ENCODE data around the gene RNF135.
"Not testable (repeated sequence)": the region's sequence is repeated elsewhere in the genome, so short reads cannot be mapped to it uniquely, and the experiment has no call there.

Gene RNF135

DNA sequence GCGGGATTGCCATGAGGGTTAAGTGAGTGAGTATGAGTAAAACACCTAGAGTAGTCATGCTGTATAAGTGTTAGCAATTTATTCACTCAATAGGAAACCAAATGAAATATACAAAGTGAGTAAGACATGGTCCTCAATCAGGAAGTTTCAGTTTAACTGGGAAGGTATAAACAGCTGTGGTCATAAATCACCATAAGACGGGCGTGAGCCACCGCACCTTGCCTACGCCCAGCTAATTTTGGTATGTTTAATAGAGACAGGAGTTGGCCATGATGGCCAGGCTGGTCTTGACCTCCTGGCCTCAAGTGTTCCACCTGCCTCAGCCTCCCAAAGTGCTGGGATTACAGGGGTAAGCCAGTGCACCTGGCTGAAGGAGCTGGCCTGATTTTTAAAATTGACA is 27.0 kb downstream of the RNF135 start:
- no peak for DNase-seq (ENCODE audit: low read depth in 2 of 2)

DNA sequence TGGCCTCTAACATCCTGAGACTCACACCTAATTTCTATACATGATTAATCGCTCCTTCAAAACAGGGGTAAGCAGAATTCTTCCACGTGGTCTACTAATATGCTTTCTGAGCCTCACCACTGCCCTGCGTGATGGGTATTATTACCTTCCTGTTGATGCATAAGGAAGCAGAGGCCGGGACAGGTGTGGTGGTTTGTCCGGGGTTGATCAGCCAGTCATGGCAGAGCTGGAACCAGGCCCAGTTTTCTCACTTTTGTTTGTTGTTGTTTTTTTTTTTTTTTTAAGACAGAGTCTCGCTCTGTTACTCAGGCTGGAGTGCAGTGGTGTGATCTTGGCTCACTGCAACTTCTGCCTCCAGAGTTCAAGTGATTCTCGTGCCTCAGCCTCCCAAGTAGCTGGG is 31.2 kb downstream of the RNF135 start:
- DNase-seq (ENCODE audit: low read depth in 2 of 2), result no peak

- DNase-seq (ENCODE audit: low read depth in 2 of 2), result no peak
These were observed 32.5 kb downstream of the RNF135 start for GRCh38 chr17:31003225-31003866.

DNA sequence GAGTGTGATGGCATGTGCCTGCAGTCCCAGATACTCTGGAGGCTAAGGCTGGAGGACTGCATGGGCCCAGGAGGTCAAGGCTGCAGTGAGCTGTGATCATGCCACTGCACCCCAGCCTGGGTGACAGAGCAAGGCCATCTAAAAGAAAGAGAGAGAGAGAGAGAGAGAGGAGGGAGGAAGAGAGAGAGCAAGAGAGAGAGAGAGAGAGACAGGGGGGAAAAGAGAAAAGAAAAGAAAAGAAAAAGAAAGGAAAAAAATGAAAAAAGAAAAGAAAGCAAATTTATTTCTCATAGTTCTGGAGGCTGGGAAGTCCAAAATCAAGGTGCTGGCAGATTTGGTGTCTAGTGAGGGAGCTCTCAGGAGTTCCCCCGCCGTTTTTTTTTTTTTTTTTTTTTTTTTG is 33.3 kb downstream of the RNF135 start:
- DNase-seq (ENCODE audit: low read depth in 2 of 2), result no peak

DNA sequence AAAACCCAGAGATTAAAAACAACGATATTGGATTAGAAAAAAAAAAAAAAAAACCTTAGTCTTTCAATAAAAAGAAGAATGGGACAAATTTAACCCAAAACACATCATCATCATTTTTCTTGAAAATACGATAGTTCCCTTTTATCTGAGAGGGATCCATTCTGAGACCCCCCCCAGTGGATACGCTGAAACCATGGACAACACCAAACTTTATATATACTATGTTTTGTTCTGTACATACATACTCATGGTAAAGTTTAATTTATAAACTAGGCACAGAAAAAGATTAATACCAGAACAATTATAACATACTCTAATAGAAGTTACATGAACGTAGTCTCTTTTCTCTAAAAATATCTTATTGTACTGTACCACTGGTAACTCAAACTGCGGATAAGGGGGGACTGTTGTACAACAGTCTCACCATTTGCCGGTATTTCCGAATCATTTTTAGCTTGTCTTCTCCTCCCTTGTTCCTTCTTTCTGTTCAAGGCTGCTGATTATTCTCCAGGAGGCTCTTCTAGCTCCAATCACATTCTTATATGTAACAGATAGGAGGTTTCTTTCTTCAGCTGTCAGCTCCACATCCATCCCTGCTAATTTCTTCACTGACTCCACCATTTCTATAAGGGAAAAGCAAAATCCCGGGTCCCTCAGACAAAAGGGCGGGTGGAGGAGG is 37.0 kb downstream of the RNF135 start:
- DNase-seq (ENCODE audit: low read depth in 2 of 2), result no peak

DNA sequence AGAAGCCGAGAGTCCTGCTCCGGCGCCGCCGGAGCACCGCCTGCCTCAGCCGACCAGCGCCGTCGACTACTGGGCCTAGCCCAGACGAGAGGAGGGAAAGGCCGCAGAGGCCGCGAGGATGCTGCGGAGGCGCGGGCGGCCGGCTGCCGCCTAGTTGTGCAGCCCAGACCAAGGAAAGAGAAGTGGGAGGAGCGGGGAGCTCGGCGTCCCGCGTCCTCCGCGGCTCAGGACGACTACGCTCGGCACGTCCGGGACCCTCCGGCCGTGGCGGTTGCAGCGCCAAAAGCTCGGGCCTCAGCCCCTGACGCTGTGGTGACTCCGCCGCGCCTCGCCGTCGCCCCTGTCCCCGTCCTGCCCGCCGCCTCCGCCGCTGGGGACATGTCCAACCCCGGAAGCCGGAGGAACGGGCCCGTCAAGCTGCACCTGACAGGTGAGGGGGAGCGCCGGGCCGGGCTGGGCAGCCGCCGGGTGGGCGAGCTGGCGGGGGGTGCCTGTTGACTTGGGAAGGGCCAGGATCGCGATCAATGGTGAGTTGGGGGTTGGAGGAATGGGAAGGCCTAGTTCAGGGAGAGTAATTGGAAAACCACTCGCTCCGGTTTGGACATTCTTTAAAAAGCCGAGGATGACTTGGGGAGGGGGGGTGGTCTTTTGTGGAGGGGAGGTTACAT is 37.7 kb downstream of the RNF135 start:
- peak in 1 of 2 donors; percentile 21 for DNase-seq (ENCODE audit: low read depth in 2 of 2)

DNA sequence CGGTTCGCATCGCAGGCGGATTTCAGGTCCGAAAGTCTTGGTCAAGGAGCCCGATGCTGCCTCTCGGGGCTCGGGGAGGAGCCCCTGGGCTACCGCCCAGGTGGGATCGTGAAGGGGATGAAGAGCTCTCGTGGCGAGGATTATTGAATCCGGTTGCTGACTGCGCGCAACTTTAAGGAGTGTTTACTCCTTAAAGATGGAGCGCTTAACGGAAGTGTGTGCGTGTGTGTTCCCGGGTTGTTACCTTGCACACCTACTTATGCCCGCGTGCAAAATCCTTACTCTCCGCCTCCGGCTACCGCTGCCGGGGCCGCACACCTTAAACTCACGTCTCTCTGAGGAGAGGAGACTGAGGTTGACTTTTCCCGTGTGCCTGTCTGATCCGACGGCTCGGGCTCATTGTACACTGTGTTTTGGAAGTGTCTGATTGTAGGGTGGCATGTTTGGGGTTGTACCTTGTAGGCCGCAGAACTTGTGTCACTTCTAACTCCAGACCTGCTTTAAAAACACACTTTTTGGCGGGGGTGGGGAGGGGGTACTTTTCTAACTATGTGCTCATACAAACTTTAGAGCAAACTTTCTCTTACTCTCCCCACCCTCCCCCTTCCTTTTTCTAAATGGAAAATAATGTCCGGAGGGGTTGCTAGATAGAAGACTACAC is 38.3 kb downstream of the RNF135 start:
- not testable (repeated sequence) for DNase-seq (ENCODE audit: low read depth in 2 of 2)

- DNase-seq (ENCODE audit: low read depth in 2 of 2), result not testable (repeated sequence)
These were observed 39.2 kb downstream of the RNF135 start for GRCh38 chr17:31010014-31010413.

- DNase-seq (ENCODE audit: low read depth in 2 of 2), result no peak
These were observed 43.0 kb downstream of the RNF135 start for GRCh38 chr17:31013844-31014243.

DNA sequence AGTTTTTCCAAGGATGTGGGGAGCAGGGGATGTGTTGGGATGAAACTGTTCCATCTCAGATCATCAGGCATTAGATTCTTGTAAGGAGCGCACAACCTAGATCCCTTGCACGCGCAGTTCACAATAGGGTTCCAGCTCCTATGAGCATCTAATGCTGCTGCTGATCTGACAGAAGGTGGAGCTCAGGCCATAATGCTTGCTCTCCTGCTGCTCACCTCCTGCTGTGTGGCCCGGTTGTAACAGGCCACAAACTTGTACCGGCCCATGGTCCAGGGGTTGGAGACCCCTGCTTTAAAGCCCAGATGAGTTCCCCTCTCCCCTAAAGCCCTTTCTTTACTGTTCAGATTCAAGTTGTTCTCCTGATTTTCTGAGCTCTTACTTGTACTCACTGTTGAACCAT is 44.8 kb downstream of the RNF135 start:
- no peak for DNase-seq (ENCODE audit: low read depth in 2 of 2)

GRCh38 chr17:31019004-31019403 is 48.2 kb downstream of the RNF135 start:
- DNase-seq (ENCODE audit: low read depth in 2 of 2), result no peak

DNA sequence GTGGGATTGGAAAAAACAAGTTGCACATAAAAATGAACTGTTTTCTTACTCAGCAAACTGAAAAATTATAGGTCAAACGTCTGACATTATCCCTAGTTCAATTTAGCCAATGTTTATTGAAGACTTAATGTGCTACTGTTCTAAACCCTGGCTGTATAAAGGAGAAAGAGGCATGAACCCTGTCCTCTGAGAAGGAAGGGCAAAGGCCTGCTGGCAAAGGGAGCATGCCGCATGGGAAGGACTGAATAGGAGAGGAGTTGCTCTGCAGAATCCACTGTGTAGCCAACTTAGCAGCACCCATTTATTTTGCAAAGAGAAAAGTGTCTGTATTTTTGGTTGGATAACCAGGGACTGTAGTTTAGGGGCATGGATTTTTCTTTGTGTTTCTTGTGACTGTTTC is 52.3 kb downstream of the RNF135 start:
- DNase-seq (ENCODE audit: low read depth in 2 of 2), result not testable (repeated sequence)

- DNase-seq (ENCODE audit: low read depth in 2 of 2), result no peak
These were observed 61.0 kb downstream of the RNF135 start for GRCh38 chr17:31031841-31032240.

GRCh38 chr17:31035611-31036010 is 64.8 kb downstream of the RNF135 start:
- DNase-seq (ENCODE audit: low read depth in 2 of 2), result not testable (repeated sequence)

GRCh38 chr17:31040837-31041236 is 70.0 kb downstream of the RNF135 start:
- not testable (repeated sequence) for DNase-seq (ENCODE audit: low read depth in 2 of 2)

GRCh38 chr17:31042378-31042777 is 71.5 kb downstream of the RNF135 start:
- DNase-seq (ENCODE audit: low read depth in 2 of 2), result not testable (repeated sequence)

- DNase-seq (ENCODE audit: low read depth in 2 of 2), result not testable (repeated sequence)
These were observed 76.1 kb downstream of the RNF135 start for GRCh38 chr17:31046856-31047425.

GRCh38 chr17:31048142-31048541 is 77.3 kb downstream of the RNF135 start:
- DNase-seq (ENCODE audit: low read depth in 2 of 2), result no peak

DNA sequence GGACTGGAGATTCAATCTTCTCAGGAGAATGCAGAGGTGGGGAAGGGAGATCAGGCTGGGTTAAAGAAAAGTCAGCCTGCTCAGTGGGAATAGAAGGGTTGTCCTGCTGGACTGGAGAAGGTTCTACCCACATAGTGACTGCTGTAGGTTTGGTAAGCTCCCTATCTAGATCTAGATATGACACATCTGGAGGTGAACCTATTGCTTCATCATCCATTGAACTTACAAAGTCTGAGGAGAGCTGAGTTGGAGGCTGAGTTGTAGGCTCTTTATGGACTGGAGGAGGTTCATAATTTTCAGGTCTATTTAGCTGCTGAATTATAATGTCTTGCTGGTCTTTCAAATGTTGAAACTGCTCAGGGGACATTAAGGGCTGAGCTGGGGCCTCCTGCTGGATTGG is 77.9 kb downstream of the RNF135 start:
- no peak for DNase-seq (ENCODE audit: low read depth in 2 of 2)

Measured in stimulated activated CD8-positive, alpha-beta memory T cell treated with anti-CD3 and anti-CD28 coated beads, Interleukin-7, amount 100 ng/mL, for 4 hours (primary cell).